ENCODE results near the gene LRRC36. TPM values are rescaled to one million over a fixed set of nuclear protein-coding genes. Genes with fewer than 3 reads are reported as not detected.

Gene LRRC36
- total and polyA plus RNA-seq, 8 donors = 3.0 to 73.6 (median 55.7) TPM

GRCh38 chr16:67304020-67304419 lies 22.6 kb upstream of the LRRC36 start:
- TF ChIP-seq CTCF (IDR thresholded peaks at IDR 0.05) = no peak
- ATAC-seq = no peak
- no peaks in the 10 kb centered on the region for H3K36me3 ChIP-seq

DNA sequence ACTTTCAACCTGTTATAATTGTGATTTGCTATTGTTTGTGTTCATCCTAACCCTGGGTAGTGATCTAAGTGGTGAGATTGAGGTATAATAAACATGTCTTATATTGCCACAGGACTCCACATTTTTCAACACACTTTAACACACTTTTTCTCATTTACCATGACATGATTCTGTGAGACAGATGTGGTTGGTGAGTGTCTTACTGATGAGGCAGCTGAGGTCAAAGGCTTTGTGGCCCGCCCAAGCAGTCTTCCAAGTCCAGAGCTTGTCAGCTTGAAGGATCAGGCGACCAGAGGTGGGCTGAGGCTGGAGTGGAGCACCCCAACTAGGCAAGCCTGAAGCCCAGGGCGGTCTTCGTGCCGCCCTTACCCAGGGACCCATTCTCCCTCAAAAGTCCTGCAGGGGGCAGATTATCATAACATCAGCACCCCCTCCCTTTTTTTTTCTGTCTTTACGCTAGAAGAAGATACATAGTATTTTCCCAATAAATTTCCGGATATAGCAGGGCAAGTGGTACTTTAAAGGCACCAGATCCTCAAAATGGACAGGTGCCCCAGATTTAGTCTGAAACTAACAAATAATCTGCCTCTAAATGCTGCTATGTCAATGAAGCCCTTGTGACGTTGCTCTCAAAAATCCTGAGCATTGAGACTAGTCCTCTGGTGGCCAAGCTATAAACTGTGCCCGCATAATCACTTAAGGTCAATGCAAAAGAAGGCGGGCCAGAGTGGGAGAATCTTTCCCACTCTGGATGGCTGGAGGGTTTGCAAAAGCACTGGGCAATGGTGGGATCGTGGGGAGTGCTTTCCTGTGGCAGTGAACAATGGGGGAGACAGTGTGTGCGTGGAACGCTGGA lies 21.2 kb upstream of the LRRC36 start:
- no peaks in the 10 kb centered on the region for H3K36me3 ChIP-seq
- no peak overlapping the region for H3K4me3 ChIP-seq
- H3K4me1 ChIP-seq = no peaks in the 10 kb centered on the region
- no peak for ATAC-seq
- no peaks in the 10 kb centered on the region for H3K9me3 ChIP-seq
- H3K27ac ChIP-seq = no peak overlapping the region
- no peak for TF ChIP-seq CTCF (IDR thresholded peaks at IDR 0.05)
- no peaks in the 10 kb centered on the region for H3K27me3 ChIP-seq
- no peak for DNase-seq
- intact Hi-C loops (cut with DNase I) = no loop called here

More at GRCh38 chr16:67304020-67304419, 22.6 kb upstream of the LRRC36 start:
- H3K4me1 ChIP-seq = no peaks in the 10 kb centered on the region
- intact Hi-C loops (cut with DNase I) = no loop called here
- no peak for DNase-seq
- H3K27ac ChIP-seq = no peak overlapping the region
- no peak overlapping the region for H3K4me3 ChIP-seq
- H3K27me3 ChIP-seq = no peaks in the 10 kb centered on the region
- no peaks in the 10 kb centered on the region for H3K9me3 ChIP-seq

DNA sequence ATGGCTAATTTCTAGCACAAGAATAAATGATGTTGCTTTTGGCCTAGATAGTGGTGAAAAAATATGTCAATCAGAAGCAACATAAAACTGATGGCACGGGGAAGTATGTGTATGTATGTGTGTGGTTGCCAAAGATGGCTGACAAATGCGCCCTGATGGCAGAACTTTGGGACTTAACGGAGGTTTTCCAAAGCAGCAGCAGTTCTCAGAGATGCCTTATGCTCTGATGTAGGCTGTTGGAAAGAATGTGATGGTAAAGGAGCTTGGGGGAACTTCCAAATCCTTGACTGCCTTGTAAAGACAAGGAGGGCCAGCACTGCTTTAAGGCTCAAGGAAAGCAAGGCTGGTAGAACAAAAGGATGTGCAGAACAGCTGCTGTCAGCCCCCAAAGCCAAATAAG lies 16.1 kb upstream of the LRRC36 start:
- Histone ChIP-seq H3K36me3 (no peaks in the 10 kb centered on the region), H3K9me3 (no peaks in the 10 kb centered on the region), H3K4me3 (no peak overlapping the region), H3K27ac (no peak overlapping the region), H3K4me1 (no peaks in the 10 kb centered on the region), H3K27me3 (no peaks in the 10 kb centered on the region)
- TF ChIP-seq CTCF (IDR thresholded peaks at IDR 0.05) = no peak
- no peak for ATAC-seq
- intact Hi-C loops (cut with DNase I) = no loop called here
- no peak for DNase-seq

DNA sequence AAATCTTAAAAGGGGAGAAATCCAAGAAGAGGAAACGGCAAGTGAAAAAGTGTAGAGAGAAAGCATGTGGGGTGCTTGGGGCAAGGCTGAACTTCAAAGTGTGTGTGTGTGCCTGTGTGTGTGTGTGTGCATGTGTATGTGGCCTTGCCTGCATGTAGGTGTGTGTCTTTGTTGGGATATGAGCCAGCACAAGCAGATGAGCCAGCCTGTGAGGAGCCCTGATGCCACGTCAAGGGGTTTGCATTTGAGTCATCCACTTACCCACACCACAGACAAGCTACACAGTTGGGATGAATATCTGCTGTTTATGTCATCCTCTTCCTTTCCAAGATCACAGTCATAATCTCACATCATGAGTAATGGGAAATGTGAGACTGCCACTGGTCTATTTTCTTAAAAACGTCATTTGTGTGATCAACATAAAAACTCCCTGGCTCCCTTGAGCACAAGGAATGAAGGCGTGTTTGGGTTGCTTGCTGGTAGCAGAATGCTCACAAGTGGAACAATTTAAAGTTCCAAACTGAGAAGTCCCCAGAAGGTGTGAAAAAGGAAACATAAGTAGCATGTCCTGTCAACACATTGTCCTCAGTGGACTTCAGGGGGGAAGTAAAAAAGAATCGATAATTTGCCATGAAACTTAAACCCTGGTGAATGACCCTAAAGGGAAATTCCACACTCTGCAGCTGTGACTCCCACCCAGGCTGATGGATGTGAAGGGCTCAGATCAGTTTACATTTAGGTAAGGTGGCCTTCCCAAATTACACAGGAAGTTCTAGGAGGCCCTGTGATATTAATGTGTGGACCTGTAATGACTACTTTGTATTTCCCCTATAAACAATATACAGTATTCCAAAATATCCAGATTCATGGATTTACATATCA lies 14.8 kb upstream of the LRRC36 start:
- Histone ChIP-seq H3K27ac (peak overlapping the region; percentile 44 to 53), H3K27me3 (no peaks in the 10 kb centered on the region), H3K4me3 (no peak overlapping the region), H3K9me3 (no peaks in the 10 kb centered on the region), H3K36me3 (no peaks in the 10 kb centered on the region), H3K4me1 (no peaks in the 10 kb centered on the region)
- no peak for TF ChIP-seq CTCF (IDR thresholded peaks at IDR 0.05)
- intact Hi-C loops (cut with DNase I) = no loop called here
- ATAC-seq (peak; percentile 78), DNase-seq (no peak)

- H3K27me3 ChIP-seq = no peaks in the 10 kb centered on the region
- no peak overlapping the region for H3K4me3 ChIP-seq
- intact Hi-C loops (cut with DNase I) = no loop called here
- no peak for TF ChIP-seq CTCF (IDR thresholded peaks at IDR 0.05)
- H3K9me3 ChIP-seq = no peaks in the 10 kb centered on the region
- no peak for DNase-seq
- no peaks in the 10 kb centered on the region for H3K36me3 ChIP-seq
- no peaks in the 10 kb centered on the region for H3K4me1 ChIP-seq
- peak overlapping the region; percentile 44 to 53 for H3K27ac ChIP-seq
- ATAC-seq = peak; percentile 31
These were observed 13.9 kb upstream of the LRRC36 start for GRCh38 chr16:67312719-67313118.
